Suprapubic skin (tissue), 4 donors: ENCODE results near the gene OR11A1.

Experiments
- POLR2A ChIP-seq, 2 donors: fragments of 450-650 bp; IDR thresholded peaks; one replicate each; pipeline ENCODE4 v1.6.1; 2017; ENCODE audit warnings: antibody characterized with exemption in 2 of 2, mild to moderate bottlenecking in 2 of 2, moderate library complexity in 2 of 2
- POLR2AphosphoS5 ChIP-seq, 3 donors: sonication (generic); formaldehyde crosslinking; IDR thresholded peaks; one replicate each; pipeline ENCODE4 v1.6.1; 2017; ENCODE audit warnings: antibody characterized with exemption in 3 of 3
- TF ChIP-seq, protein P1 (sequence below), 2 donors: fragments of 200-600 bp in 1 of 2; fragments of 450-650 bp in 1 of 2; sonication (generic) in 1 of 2; IDR thresholded peaks; one replicate each; pipeline ENCODE4 v1.5.1; 2016 to 2019; ENCODE audit warnings: antibody characterized with exemption in 2 of 2, mild to moderate bottlenecking in 1 of 2, moderate library complexity in 1 of 2

DNA sequence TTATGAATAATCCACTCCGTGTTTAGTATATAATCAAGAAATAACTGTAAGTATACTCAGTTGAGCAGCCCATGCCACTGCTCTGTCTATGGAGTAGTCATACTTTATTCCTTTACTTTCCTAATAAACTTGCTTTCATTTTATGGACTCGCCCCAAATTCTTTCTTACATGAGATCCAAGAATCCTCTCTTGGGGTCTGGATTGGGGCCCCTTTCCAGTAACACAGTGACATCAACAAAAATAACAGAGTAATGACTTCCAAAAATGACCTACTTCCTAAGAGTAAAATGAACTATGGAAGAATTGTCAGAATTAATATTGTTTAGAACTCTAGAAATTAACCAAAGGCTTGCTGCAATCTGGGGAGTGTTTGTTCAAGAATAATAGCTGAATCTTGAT lies 8.9 kb upstream of the OR11A1 start:
- TF ChIP-seq POLR2A (IDR thresholded peaks at IDR 0.05) (no peak), POLR2AphosphoS5 (IDR thresholded peaks at IDR 0.05) (no peak)
- TF ChIP-seq, protein P1, sequence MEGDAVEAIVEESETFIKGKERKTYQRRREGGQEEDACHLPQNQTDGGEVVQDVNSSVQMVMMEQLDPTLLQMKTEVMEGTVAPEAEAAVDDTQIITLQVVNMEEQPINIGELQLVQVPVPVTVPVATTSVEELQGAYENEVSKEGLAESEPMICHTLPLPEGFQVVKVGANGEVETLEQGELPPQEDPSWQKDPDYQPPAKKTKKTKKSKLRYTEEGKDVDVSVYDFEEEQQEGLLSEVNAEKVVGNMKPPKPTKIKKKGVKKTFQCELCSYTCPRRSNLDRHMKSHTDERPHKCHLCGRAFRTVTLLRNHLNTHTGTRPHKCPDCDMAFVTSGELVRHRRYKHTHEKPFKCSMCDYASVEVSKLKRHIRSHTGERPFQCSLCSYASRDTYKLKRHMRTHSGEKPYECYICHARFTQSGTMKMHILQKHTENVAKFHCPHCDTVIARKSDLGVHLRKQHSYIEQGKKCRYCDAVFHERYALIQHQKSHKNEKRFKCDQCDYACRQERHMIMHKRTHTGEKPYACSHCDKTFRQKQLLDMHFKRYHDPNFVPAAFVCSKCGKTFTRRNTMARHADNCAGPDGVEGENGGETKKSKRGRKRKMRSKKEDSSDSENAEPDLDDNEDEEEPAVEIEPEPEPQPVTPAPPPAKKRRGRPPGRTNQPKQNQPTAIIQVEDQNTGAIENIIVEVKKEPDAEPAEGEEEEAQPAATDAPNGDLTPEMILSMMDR (IDR thresholded peaks at IDR 0.05): no peak
